HG03571 (cell line): Measurements from ENCODE around the gene TECTA.

Source experiments
- ATAC-seq: cut with Tn5 transposase; IDR thresholded peaks from one replicate; pipeline ENCODE4 v1.9.1; 2021; ENCODE audit not compliant: unreplicated experiment

TECTA gene

GRCh38 chr11:121100943-121101342 lies at the start of gene TECTA:
Gene TECTA, plus strand, starts transcription at chr11:121101243. Its CDS starts 1,423 bp downstream, at chr11:121102666.
- ATAC-seq, result no peak

GRCh38 chr11:121053244-121053643 lies 47.8 kb upstream of the TECTA start:
- no peak for ATAC-seq

GRCh38 chr11:121054266-121054665 lies 46.8 kb upstream of the TECTA start:
- ATAC-seq, result no peak

GRCh38 chr11:121055076-121055475 lies 46.0 kb upstream of the TECTA start:
- no peak for ATAC-seq

GRCh38 chr11:121057922-121058321 lies 43.1 kb upstream of the TECTA start:
- no peak for ATAC-seq

GRCh38 chr11:121058941-121059340 lies 42.1 kb upstream of the TECTA start:
- ATAC-seq, result no peak

- peak; percentile 99 for ATAC-seq
Observed at GRCh38 chr11:121059605-121060004, 41.4 kb upstream of the TECTA start.

GRCh38 chr11:121063728-121064127 lies 37.3 kb upstream of the TECTA start:
- ATAC-seq, result no peak

- no peak for ATAC-seq
Observed at GRCh38 chr11:121066623-121067022, 34.4 kb upstream of the TECTA start.

GRCh38 chr11:121067026-121067425 lies 34.0 kb upstream of the TECTA start:
- no peak for ATAC-seq

- no peak for ATAC-seq
Observed at GRCh38 chr11:121067453-121067852, 33.6 kb upstream of the TECTA start.

- ATAC-seq, result no peak
Observed at GRCh38 chr11:121067962-121068647, 32.9 kb upstream of the TECTA start.

- no peak for ATAC-seq
Observed at GRCh38 chr11:121068787-121069186, 32.3 kb upstream of the TECTA start.

GRCh38 chr11:121070951-121071845 lies 29.8 kb upstream of the TECTA start:
- no peak for ATAC-seq

GRCh38 chr11:121071846-121072450 lies 29.1 kb upstream of the TECTA start:
- ATAC-seq, result no peak

- no peak for ATAC-seq
Observed at GRCh38 chr11:121081321-121081720, 19.7 kb upstream of the TECTA start.

- ATAC-seq, result no peak
Observed at GRCh38 chr11:121082219-121082618, 18.8 kb upstream of the TECTA start.

- ATAC-seq, result no peak
Observed at GRCh38 chr11:121082670-121083069, 18.4 kb upstream of the TECTA start.

- ATAC-seq, result no peak
Observed at GRCh38 chr11:121086866-121087265, 14.2 kb upstream of the TECTA start.

GRCh38 chr11:121089566-121089965 lies 11.5 kb upstream of the TECTA start:
- no peak for ATAC-seq

GRCh38 chr11:121090145-121090721 lies 10.8 kb upstream of the TECTA start:
- ATAC-seq, result no peak
